Urothelium cell line (cell line): ENCODE results near the gene ANKRD11.
"Not testable (repeated sequence)": the region's sequence is repeated elsewhere in the genome, so short reads cannot be mapped to it uniquely, and the experiment has no call there.

Source experiments
- DNase-seq: peaks from one replicate; pipeline ENCODE4 v3.0.0; 2011; ENCODE audit warnings: low spot score, mixed read lengths
- FAIRE-seq: peaks from 2 replicates; lab custom pipeline; 2011; peaks lifted over from hg19 to GRCh38; lab: Jason Lieb, UNC

Gene ANKRD11

DNA sequence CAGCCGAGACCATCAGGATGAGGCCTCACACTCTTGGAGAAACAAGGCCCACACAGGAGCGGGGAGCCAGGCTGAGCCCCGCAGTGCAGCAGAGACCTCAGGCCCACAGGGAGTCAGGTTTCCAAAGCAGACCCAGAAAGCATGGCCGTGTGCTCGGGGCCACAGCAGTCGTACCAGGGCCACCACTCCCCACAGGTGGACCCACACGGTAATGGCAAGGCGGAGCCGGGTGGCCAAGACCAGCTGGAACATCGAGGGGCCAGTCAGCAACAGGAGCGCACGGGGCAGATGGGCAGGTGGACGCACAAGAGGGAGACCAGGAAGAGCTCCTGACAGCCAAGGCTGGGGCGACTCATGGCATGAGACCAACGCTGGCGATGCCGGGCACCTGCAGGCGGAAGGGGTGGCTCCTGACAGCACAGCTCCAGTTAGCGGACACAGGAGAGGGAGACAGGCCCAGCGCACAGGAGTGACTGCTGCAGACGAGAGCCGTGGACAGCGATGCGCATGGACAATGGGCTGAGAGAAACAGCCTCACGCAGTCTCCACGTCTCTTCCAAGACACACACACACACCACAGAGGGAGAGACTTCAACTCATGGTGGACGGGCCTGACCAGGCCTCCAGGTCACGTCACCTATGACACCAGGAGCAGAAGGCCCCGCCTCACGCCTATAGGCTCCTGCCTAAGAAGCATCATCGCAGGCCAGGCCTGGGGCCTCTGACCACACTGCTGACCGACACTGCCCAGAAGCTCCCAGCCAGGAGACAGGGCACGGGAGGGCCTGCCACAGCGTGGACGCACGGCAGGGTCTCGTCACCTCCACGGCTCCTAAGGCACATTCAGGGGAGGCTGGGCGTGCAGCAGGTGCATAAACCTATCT lies 214.3 kb downstream of the ANKRD11 start:
- FAIRE-seq, result no peak
- DNase-seq, result no peak

- FAIRE-seq, result no peak
Observed at GRCh38 chr16:89275284-89275584, 215.1 kb downstream of the ANKRD11 start.

GRCh38 chr16:89274561-89275283 lies 215.6 kb downstream of the ANKRD11 start:
- no peak for FAIRE-seq

More at GRCh38 chr16:89275284-89275584, 215.1 kb downstream of the ANKRD11 start:
- DNase-seq, result no peak

DNA sequence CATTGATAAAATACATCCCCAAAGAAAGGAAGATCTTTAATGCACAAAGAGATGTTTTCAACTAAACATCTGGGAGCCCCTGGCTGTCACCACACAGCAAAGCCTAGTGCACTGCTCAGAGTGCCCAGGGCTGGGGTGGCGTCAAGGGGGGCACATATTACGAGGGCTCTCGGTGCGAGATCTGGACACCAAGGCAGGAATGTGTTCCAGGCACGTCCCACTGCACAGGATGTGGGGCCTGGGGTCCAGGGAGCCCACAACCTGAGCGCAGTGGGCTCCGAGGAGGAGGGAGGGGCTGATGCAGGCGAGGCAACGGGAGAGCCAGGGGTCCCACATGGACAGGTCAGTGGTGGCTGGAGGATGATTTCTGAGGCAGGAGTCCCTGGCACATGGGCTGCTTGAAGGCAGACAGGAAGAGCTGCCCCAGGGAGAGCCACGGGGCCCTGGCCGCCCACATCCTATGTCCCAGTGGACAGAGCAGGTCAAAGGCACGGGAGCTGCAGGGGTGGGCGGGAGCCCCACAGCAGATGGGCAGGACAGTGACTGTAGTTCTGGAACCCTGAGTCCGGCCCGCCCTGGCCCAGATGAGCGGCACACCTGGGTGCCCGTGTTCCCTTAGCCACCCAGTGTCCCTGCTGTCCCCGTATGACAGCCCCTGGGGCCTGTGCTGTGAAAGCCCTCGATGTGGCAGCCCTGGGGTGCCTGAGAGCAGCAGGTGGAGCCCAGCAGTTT lies 216.5 kb downstream of the ANKRD11 start:
- FAIRE-seq, result no peak

More at GRCh38 chr16:89274561-89275283, 215.6 kb downstream of the ANKRD11 start:
- no peak for DNase-seq

GRCh38 chr16:89272631-89273030 lies 217.7 kb downstream of the ANKRD11 start:
- FAIRE-seq, result no peak

More for the DNA sequence above, 216.5 kb downstream of the ANKRD11 start:
- DNase-seq, result no peak

DNA sequence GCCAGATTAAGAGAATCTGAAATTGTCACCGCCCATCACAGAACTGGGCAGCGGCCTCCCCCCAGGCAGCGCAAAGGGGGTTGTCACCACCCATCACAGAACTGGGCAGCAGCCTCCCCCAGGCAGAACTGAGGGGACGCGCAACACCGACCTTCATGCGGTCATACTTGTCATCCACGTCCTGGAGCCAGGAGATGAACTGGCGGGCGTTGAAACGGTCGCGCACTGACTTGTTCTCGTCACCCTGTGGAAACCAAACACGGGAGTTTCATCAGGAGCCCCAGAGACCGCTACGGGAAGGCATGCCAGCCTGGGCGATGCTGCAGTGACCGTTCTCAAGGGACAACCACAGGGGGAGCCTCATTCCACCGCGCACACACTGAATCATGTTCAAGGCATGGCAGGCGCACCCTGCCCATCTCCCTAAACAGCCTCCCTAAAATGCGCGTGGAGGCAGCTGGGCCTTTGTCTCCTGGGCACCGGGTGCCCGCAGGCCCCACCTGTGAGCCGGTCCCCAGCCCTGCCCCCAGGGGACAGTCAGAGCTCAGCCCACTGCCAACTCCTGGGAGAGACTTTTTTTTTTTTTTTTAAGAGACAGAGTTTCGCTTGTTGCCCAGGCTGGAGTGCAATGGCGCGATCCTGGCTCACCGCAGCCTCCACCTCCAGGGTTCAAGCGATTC lies 219.6 kb downstream of the ANKRD11 start:
- FAIRE-seq, result no peak
- DNase-seq, result no peak

More at GRCh38 chr16:89272631-89273030, 217.7 kb downstream of the ANKRD11 start:
- no peak for DNase-seq

GRCh38 chr16:89269805-89270665 lies 220.3 kb downstream of the ANKRD11 start:
- FAIRE-seq, result no peak
- no peak for DNase-seq

DNA sequence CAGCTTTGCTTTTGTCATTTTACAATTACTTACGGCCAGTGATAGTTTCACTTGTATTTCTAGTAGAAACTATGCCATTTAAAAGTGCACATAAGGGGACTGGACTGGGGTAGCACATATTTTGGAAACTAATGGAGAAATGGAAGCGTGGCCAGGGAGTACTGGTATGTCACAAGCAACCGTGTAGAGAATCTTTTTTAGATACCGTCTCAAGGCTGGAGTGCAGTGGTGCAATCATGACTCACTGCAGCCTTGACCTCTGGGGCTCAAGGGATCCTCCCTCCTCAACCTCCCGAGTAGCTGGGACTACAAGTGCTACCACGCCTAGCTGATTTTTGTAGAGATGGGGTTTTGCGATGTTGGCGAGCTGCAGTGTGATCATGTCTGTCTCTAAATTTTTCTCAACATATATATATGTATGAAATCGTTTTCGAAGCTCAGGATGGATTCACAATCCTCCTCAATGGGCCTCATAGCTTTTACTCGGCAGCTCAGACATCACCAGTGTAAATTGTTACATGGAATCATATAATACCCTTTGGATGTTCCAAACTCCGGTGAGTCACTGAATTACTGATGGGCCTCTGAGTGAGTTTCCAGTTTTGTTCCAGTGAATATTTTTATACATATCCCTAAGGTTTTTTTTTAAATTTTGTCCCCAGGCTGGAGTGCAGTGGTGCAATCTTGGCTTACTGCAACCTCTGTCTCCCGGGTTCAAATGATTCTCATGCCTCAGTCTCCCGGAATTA lies 221.2 kb downstream of the ANKRD11 start:
- no peak for DNase-seq
- no peak for FAIRE-seq

GRCh38 chr16:89268585-89268984 lies 221.8 kb downstream of the ANKRD11 start:
- FAIRE-seq (no peak), DNase-seq (no peak)

DNA sequence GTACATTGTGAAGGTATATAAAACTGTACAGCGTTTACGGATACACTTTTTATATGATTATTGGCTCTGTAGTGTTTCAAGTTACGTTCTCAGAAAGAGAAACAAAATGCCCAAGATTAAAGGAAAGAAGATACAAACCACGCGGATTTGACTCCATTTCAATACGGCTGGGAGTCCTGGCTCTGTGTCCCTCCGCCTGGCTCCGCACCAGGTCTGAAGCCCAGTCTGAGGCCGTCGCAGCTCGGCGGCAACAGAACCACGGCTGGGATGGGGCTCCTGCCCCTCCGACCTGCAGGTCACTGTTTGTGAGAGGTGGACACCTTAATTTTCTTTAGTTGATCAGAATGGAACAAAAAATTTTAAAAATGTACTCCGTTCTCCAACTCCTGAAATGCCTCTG lies 222.6 kb downstream of the ANKRD11 start:
- not testable (repeated sequence) for DNase-seq, FAIRE-seq

GRCh38 chr16:89266521-89267134 lies 223.7 kb downstream of the ANKRD11 start:
- FAIRE-seq (no peak), DNase-seq (no peak)

DNA sequence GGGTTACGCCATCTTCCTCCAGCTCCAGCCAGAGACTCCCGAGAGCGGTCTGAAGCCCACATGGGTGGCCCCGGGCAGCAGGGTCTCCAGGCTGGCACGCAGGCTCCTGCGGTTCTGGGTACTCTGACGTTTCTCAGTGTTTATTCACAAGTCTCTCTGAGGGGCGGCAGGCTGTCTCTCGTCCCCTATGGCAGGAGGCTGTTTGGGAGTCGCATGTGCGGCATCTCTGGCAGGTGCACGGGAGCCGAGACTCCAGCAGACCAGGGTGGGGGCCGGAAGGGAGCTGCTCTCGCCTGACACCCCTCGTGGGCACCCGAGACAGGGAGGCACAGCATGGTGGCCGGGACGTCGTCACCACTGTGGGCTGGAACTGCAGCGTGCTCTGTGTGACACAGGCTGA lies 224.7 kb downstream of the ANKRD11 start:
- DNase-seq, result no peak
- no peak for FAIRE-seq

- no peak for DNase-seq
- FAIRE-seq, result no peak
Observed at GRCh38 chr16:89264800-89265550, 225.4 kb downstream of the ANKRD11 start.

DNA sequence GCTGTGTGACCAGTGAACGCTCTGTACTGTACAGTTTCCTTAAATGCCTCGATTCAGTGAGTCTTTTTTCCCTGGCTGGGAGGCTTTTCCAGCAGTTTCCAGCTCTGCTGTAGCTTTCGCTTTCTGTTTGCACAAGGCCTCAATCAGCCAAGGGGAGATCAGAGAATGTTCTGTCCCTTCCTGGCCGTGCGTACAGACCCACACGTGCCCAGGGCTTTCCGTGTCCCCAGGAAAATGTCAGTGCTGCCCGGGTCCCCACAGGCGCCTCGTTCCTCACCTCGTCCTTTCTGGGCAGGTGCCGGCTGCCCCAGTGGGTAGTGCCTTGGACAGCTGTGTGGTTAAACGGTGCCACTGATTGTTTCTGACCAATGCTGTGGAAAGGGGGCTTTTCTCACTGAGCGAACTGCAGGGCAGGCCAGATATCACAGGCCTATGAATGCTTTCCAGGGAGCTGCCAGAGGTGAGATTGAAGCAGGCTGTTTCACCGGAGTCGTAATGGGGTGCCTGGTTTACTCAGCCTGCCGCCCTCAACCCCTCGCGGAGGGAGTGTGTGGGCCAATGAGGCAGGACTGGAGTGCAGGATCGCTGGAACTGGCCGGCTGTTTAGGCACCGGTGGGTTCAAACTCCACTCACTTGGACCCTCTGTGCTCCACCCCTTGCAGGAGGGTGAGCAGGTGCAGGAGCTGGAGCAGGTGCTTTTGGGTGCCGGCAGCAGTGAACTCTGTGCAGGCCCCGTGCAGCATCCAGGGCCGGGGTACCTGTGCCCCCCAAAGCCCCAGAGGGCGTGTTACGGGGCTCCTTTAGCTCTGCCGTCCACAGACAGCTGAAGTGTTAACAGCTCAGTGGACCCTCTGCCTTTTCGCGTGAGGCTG lies 228.4 kb downstream of the ANKRD11 start:
- DNase-seq (no peak), FAIRE-seq (no peak)

GRCh38 chr16:89259901-89260300 lies 230.5 kb downstream of the ANKRD11 start:
- DNase-seq, FAIRE-seq: not testable (repeated sequence)

- DNase-seq (no peak), FAIRE-seq (no peak)
Observed at GRCh38 chr16:89257757-89258465, 232.4 kb downstream of the ANKRD11 start.
